Activated naive CD8-positive, alpha-beta T cell treated with anti-CD3 and anti-CD28 coated beads, Interleukin-2, amount 10 ng/mL, durations not matched to agents 7 days and 5 days (primary cell): ENCODE data around the gene NDUFA13. TPM values are rescaled to one million over a fixed set of nuclear protein-coding genes. Genes with fewer than 3 reads are reported as not detected.

Experiments used
- ATAC-seq: fragments of 150-1000 bp; cut with Tn5 transposase; one replicate; pipeline ENCODE4 v1.10.0; 2021; ENCODE audit warnings: low read depth, moderate library complexity
- POLR2A ChIA-PET: fragments of 350-600 bp; sonication (Branson Sonifier 250); formaldehyde crosslinking; loops from one replicate; lab custom pipeline; 2021; ENCODE audit warnings: antibody characterized with exemption; lab: Charles Lee
- DNase-seq: peaks from one replicate; pipeline ENCODE4 v3.0.0; 2021
- H3K27ac Mint-ChIP-seq: one replicate; pipeline ENCODE4 v1.8.0; 2022; ENCODE audit warnings: mild to moderate bottlenecking, mixed read lengths
- H3K27me3 Mint-ChIP-seq: one replicate; pipeline ENCODE4 v1.8.0; 2022; ENCODE audit warnings: mild to moderate bottlenecking, moderate library complexity, mixed read lengths
- H3K36me3 Mint-ChIP-seq: one replicate; pipeline ENCODE4 v1.8.0; 2021; ENCODE audit warnings: mild to moderate bottlenecking, mixed read lengths
- H3K4me1 Mint-ChIP-seq: one replicate; pipeline ENCODE4 v1.8.0; 2021; ENCODE audit warnings: mixed read lengths
- H3K4me3 Mint-ChIP-seq: one replicate; pipeline ENCODE4 v1.8.0; 2022; ENCODE audit warnings: mild to moderate bottlenecking, moderate library complexity, mixed read lengths
- H3K9me3 Mint-ChIP-seq: one replicate; pipeline ENCODE4 v1.8.0; 2021; ENCODE audit warnings: mixed read lengths
- total RNA-seq, 2 experiments: library from RNA; stranded (reverse); gene quantifications; one replicate each; pipeline ENCODE4 v1.2.3, GENCODE V29; 2021

The NDUFA13 gene
- total RNA-seq, 2 experiments from 2014 or later, result 306 to 336 TPM

DNA sequence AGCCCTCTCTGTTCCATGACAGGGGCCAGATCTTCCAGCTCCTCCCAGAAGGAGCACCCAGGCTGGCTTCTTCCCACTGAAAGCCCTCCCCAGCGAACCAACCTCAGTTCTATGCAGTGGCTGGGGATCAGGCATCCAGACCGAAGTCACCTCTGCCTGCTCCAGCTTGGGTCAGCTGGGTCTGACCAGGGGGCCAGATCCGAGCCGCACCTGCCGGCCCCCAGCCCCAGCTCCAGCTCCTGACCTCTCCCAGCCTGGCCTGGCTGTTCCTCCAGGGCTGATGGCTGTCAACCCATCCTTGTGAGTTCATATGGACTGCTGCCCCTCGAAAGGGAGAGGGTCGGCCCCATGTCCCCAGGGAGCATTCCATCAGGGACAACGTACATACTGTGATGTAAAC, 8.7 kb upstream of the NDUFA13 start:
- Mint-ChIP-seq H3K9me3 (no peaks in the 10 kb centered on the region), H3K36me3 (peaks cover 20% of the 10 kb centered on the region), H3K4me1 (no peaks in the 10 kb centered on the region), H3K27ac (no peak overlapping the region), H3K27me3 (no peaks in the 10 kb centered on the region), H3K4me3 (no peak overlapping the region)
- DNase-seq, result no peak
- no peak for ATAC-seq
- POLR2A ChIA-PET, result interaction anchor here (1.0 kb wide), 1 partner anchor 304 kb away, joined by 3 read pairs; the partner anchor contains the start of gene NR2C2AP

- Mint-ChIP-seq H3K4me3 (no peak overlapping the region), H3K36me3 (peaks cover 16% of the 10 kb centered on the region), H3K27ac (no peak overlapping the region), H3K9me3 (no peaks in the 10 kb centered on the region), H3K27me3 (no peaks in the 10 kb centered on the region), H3K4me1 (no peaks in the 10 kb centered on the region)
- ATAC-seq (no peak), DNase-seq (no peak)
- POLR2A ChIA-PET, result interaction anchor here (1.0 to 1.2 kb wide), 2 partner anchors 8 to 12 kb away, joined by 3 read pairs; partner anchors contain the start of gene NDUFA13
These were observed 7.8 kb upstream of the NDUFA13 start for GRCh38 chr19:19508217-19508616.

DNA sequence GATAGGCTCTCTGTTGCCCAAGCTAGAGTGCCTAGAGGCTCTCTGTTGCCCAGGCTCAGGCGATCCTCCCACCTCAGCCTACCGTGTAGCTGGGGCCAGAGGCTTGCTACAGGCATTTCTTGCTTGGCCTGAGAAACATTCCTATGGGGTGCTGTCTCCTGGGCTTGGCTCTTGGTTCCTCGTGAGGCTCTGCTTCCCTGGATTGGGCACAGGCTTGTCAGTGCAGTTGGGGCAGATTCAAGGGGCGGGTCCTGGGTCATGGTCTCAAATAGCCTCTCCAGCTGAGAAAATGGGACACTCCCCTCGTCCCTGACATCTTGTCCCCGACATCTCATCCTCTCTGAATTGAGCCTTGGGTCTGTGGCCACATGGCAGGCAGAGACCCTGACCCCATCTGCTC, 5.6 kb upstream of the NDUFA13 start:
- DNase-seq, result no peak
- Mint-ChIP-seq H3K36me3 (peaks cover 15% of the 10 kb centered on the region), H3K27ac (peak overlapping the region; percentile 11), H3K27me3 (no peaks in the 10 kb centered on the region), H3K4me1 (no peaks in the 10 kb centered on the region), H3K9me3 (no peaks in the 10 kb centered on the region), H3K4me3 (no peak overlapping the region)
- POLR2A ChIA-PET, result interaction anchor here (1.5 kb wide), 1 partner anchor 125 kb away, joined by 3 read pairs; no protein-coding TSS in a partner anchor
- no peak for ATAC-seq

DNA sequence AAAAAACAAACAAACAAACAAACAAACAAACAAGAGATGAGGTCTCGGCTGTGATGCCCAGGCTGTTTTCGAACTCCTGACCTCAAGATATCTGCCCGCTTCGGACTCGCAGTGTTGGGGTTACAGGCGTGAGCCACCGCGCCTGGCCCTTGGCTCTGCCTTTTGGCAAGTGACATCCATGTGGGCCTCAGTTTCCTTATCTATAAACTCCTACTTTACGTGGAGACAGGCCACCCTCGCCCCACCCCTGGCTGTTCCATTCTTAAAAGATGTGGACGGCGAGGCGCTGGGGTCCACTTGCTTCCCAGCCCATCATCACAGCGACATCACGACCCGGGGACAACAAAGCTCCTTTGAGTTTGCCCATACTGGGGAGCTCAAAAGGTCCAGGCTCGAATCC, 2.3 kb upstream of the NDUFA13 start:
- no peak for ATAC-seq
- H3K27ac Mint-ChIP-seq, result no peak overlapping the region

GRCh38 chr19:19514215-19514657, 1.8 kb upstream of the NDUFA13 start:
- POLR2A ChIA-PET, result interaction anchor here (1.0 kb wide), 1 partner anchor 38 kb away, joined by 3 read pairs; no protein-coding TSS in a partner anchor
- peaks cover 9% of the 10 kb centered on the region for H3K36me3 Mint-ChIP-seq
- H3K27me3 Mint-ChIP-seq, result no peaks in the 10 kb centered on the region
- no peaks in the 10 kb centered on the region for H3K9me3 Mint-ChIP-seq
- H3K4me3 Mint-ChIP-seq, result peak overlapping the region; percentile 22
- H3K27ac Mint-ChIP-seq, result no peak overlapping the region
- ATAC-seq, result no peak
- peaks cover 9% of the 10 kb centered on the region for H3K4me1 Mint-ChIP-seq
- DNase-seq, result peak; percentile 48

More for the DNA sequence above, 2.3 kb upstream of the NDUFA13 start:
- H3K4me3 Mint-ChIP-seq, result peak overlapping the region; percentile 22
- H3K9me3 Mint-ChIP-seq, result no peaks in the 10 kb centered on the region
- DNase-seq, result no peak
- no peaks in the 10 kb centered on the region for H3K27me3 Mint-ChIP-seq
- POLR2A ChIA-PET, result interaction anchor here (1.1 kb wide), 1 partner anchor 138 kb away, joined by 3 read pairs; no protein-coding TSS in a partner anchor
- H3K4me1 Mint-ChIP-seq, result peaks cover 7% of the 10 kb centered on the region
- peaks cover 7% of the 10 kb centered on the region for H3K36me3 Mint-ChIP-seq

DNA sequence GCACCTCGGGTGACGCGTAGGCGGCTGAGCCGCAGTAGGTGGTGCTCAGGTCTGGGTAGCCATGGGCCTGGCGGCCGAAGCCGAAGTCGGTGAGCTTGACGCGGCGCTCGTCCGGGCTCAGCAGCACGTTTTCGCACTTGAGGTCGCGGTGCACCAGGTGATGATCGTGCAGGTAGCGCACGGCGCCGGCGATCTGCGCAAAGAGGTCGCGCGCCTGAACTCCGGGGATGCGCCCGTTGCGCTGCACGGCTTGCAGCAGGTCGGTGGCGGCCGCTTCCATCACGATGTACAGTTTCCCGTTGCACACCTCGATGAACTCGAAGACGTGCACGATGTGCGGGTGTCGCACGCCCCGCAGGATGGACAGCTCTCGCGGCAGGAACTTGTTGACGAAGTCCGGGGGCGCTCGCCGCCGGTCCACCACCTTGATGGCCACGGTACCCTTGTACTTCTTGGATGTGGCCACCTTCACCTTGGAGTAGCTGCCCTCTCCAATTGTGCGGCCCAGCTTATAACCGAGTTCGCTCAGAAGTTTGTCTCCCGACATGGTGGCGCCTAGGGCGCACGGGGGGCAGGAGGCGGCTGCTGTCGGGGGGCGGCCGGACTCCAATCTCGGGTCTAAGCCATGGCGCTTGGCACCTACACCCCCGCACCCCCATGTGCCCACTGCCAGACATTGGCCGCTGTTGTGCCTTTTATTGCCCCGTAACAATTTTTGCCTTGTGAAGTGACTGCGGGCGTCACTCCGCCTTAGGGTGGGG, 964 bp upstream of the NDUFA13 start, which contains the start of gene TSSK6:
Gene TSSK6 (minus strand): TSS at position 668 of the 761 bp plus-strand sequence. CDS start 121 bp downstream, at position 547.
- ATAC-seq (no peak), DNase-seq (no peak)
- Mint-ChIP-seq H3K9me3 (no peaks in the 10 kb centered on the region), H3K27me3 (no peaks in the 10 kb centered on the region), H3K4me3 (peak within 1 kb of the TSS; percentile 89), H3K27ac (peak within 1 kb of the TSS; percentile 92), H3K36me3 (peaks cover 14% of the 10 kb centered on the region), H3K4me1 (peaks cover 13% of the 10 kb centered on the region)
- POLR2A ChIA-PET, result interaction anchor here (0.7 to 2.1 kb wide), 17 partner anchors 7 to 350 kb away, joined by 3 to 15 read pairs (median 5); partner anchors contain the start of genes GATAD2A, MAU2, SUGP1 and ZNF101

DNA sequence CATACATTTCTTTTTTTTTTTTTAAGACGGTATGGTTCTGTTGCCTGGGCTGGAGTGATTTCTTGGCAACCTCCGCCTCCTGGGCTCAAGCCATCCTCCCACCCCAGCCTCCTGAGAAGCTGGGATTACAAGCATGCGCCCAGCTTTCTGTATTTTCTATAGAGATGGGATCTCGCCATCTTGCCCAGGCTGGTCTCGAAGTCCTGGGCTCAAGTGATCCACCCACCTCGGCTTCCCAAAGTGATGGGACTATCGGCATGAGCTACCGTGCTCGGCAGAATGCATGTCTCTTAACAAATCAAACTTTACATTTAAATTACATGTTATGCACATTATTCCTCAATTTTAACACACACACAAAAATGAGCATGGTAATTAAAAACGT, 1.2 kb downstream of the NDUFA13 start:
- no peaks in the 10 kb centered on the region for H3K27me3 Mint-ChIP-seq
- no peak for ATAC-seq
- peaks cover 20% of the 10 kb centered on the region for H3K4me1 Mint-ChIP-seq
- H3K4me3 Mint-ChIP-seq, result peak overlapping the region; percentile 89
- H3K27ac Mint-ChIP-seq, result peak overlapping the region; percentile 92
- no peaks in the 10 kb centered on the region for H3K9me3 Mint-ChIP-seq
- peaks cover 23% of the 10 kb centered on the region for H3K36me3 Mint-ChIP-seq
- POLR2A ChIA-PET, result no interaction called here
- DNase-seq, result no peak

DNA sequence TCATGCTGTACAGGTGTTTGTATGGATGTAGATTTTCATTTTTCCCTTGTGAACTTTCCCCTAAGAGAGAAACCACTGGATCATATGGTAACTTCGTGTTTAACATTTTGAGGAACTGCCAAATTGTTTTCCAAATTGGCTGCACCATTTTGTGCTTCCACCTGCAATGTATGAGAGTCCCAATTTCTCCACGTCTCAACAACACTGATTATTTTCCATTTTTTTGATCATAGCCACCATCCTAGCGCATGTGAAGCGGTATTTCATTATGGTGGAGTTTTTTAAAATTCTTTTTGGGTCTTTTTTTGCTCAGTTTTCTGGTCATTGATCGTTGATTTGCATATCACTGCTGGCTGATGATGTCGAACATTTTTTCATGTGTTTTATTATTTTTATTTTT, 5.0 kb downstream of the NDUFA13 start:
- no peak for DNase-seq
- peaks cover 22% of the 10 kb centered on the region for H3K4me1 Mint-ChIP-seq
- H3K27me3 Mint-ChIP-seq, result no peaks in the 10 kb centered on the region
- H3K9me3 Mint-ChIP-seq, result no peaks in the 10 kb centered on the region
- no peak overlapping the region for H3K4me3 Mint-ChIP-seq
- POLR2A ChIA-PET, result no interaction called here
- ATAC-seq, result no peak
- H3K27ac Mint-ChIP-seq, result no peak overlapping the region
- H3K36me3 Mint-ChIP-seq, result peaks cover 18% of the 10 kb centered on the region

GRCh38 chr19:19523177-19523576, 7.2 kb downstream of the NDUFA13 start:
- H3K27me3 Mint-ChIP-seq, result no peaks in the 10 kb centered on the region
- H3K9me3 Mint-ChIP-seq, result no peaks in the 10 kb centered on the region
- no peak for ATAC-seq
- H3K27ac Mint-ChIP-seq, result no peak overlapping the region
- DNase-seq, result no peak
- peaks cover 19% of the 10 kb centered on the region for H3K4me1 Mint-ChIP-seq
- POLR2A ChIA-PET, result no interaction called here
- no peak overlapping the region for H3K4me3 Mint-ChIP-seq
- peaks cover 18% of the 10 kb centered on the region for H3K36me3 Mint-ChIP-seq

DNA sequence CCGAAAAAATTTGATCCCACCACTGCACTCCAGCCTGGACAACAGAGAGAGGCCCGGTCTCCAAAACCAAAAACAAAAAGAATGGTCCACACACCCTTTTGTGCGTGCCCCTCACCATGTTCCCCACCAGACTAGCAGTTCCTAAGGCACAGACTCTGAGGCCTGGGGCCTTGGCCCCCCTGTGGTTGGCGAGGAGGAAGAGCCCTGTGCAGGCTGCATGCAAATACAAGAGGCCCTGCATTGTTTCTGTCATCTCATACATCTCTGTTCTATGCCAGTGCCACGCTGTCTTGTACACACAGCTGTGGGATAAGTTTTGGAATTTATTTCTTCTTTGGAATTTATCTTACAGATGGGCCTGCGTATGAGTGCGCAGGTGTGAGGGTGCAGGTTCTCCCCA, 8.0 kb downstream of the NDUFA13 start:
- H3K4me1 Mint-ChIP-seq, result peaks cover 19% of the 10 kb centered on the region
- H3K9me3 Mint-ChIP-seq, result no peaks in the 10 kb centered on the region
- H3K27ac Mint-ChIP-seq, result no peak overlapping the region
- H3K36me3 Mint-ChIP-seq, result peaks cover 18% of the 10 kb centered on the region
- DNase-seq (no peak), ATAC-seq (no peak)
- H3K4me3 Mint-ChIP-seq, result no peak overlapping the region
- H3K27me3 Mint-ChIP-seq, result no peaks in the 10 kb centered on the region
- POLR2A ChIA-PET, result no interaction called here

DNA sequence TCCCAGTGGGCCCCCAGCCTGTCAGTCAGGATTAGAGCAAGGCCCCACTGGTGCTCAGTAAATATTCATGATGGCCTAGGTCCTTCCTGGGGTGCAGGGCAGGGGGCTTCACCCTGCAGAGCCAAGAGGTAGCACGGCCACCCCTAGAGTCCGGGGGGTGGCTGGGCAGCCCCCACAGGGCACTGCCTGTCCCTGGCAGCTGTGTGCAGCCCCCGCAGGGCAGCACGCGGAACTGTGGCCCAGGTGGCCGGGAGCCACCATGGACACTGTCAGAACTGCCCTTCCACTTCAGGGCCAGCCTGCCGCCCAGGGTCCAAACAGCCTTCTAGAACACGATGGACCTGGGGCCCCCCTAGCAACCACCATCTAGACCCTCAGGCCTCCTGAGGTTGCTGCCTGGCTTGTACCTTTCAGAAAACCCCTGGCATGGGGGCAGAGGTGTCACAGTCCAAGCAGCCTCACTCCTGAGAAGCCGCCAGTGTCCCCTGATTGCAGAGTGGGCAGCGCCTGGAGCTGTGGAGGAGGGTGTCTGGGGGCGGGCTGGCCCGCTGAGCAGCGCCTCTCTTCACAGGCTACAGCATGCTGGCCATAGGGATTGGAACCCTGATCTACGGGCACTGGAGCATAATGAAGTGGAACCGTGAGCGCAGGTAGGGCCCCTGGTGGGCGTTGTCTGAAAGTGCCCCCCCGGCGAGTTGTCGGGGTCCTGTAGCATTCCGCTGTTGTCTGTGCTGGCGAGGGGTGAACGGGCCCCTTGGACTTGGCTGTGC, 9.8 kb downstream of the NDUFA13 start:
- H3K4me3 Mint-ChIP-seq, result no peak overlapping the region
- peaks cover 11% of the 10 kb centered on the region for H3K4me1 Mint-ChIP-seq
- H3K36me3 Mint-ChIP-seq, result peaks cover 11% of the 10 kb centered on the region
- no peak for DNase-seq
- H3K27ac Mint-ChIP-seq, result no peak overlapping the region
- no peaks in the 10 kb centered on the region for H3K9me3 Mint-ChIP-seq
- POLR2A ChIA-PET, result interaction anchor here (0.6 to 1.2 kb wide), 2 partner anchors 10 to 340 kb away, joined by 4 to 6 read pairs; partner anchors contain the start of genes NDUFA13, TSSK6 and ZNF253
- ATAC-seq, result no peak
- no peaks in the 10 kb centered on the region for H3K27me3 Mint-ChIP-seq

- POLR2A ChIA-PET, result no interaction called here
- DNase-seq (no peak), ATAC-seq (no peak)
- Mint-ChIP-seq H3K9me3 (no peaks in the 10 kb centered on the region), H3K36me3 (peaks cover 10% of the 10 kb centered on the region), H3K4me1 (peaks cover 9% of the 10 kb centered on the region), H3K27ac (no peak overlapping the region), H3K4me3 (no peak overlapping the region), H3K27me3 (no peaks in the 10 kb centered on the region)
These were observed 10.8 kb downstream of the NDUFA13 start for GRCh38 chr19:19526581-19527370.

GRCh38 chr19:19527371-19527656, 11.3 kb downstream of the NDUFA13 start:
- H3K27ac Mint-ChIP-seq, result no peak overlapping the region
- no peaks in the 10 kb centered on the region for H3K27me3 Mint-ChIP-seq
- DNase-seq (no peak), ATAC-seq (no peak)
- H3K4me3 Mint-ChIP-seq, result no peak overlapping the region
- POLR2A ChIA-PET, result no interaction called here
- peaks cover 13% of the 10 kb centered on the region for H3K36me3 Mint-ChIP-seq
- H3K9me3 Mint-ChIP-seq, result no peaks in the 10 kb centered on the region
- H3K4me1 Mint-ChIP-seq, result peaks cover 12% of the 10 kb centered on the region
